ENCODE data around the gene ATP6V0B. TPM values are rescaled to one million over a fixed set of nuclear protein-coding genes. Genes with fewer than 3 reads are reported as not detected.

Gene ATP6V0B
- polyA plus RNA-seq, 2 of the 4 experiments (the other 2 are of a cell fraction): 97.0 to 101 TPM

GRCh38 chr1:43968348-43968948 is 6.3 kb upstream of the ATP6V0B start:
- POLR2A ChIA-PET: no interaction called here
- WGBS (ENCODE audit: missing lambda C conversion rate): 84% methylated on average over 6 of the region's 6 CpGs
- DNase-seq (ENCODE audit: low read depth in 1 of 2, low spot score in 1 of 2): no peak
- CTCF ChIA-PET: interaction anchor here (1.0 to 2.1 kb wide), 4 partner anchors 9 to 205 kb away, joined by 3 to 7 read pairs (median 4); no protein-coding TSS in a partner anchor
- Histone ChIP-seq H3K9me3 (no peaks in the 10 kb centered on the region), H3K4me3 (no peak overlapping the region), H3K4me1 (peaks cover 8% of the 10 kb centered on the region; the same call in 1 of the 3 replicates), H3K4me2 (no peak overlapping the region), H3K27ac (no peak overlapping the region)
- ATAC-seq: no peak
- no peak for FAIRE-seq
- TF ChIP-seq EHMT2 (IDR thresholded peaks at IDR 0.05; ENCODE audit: low read depth) (peak; percentile 74; the same call in 1 of the 2 replicates), RARB (CRISPR knock-in tag; IDR thresholded peaks at IDR 0.05) (no peak), REST (IDR thresholded peaks at IDR 0.05) (peak; percentile 90), MYC (IDR thresholded peaks at IDR 0.05; ENCODE audit: borderline replicate concordance, low read length) (no peak)

DNA sequence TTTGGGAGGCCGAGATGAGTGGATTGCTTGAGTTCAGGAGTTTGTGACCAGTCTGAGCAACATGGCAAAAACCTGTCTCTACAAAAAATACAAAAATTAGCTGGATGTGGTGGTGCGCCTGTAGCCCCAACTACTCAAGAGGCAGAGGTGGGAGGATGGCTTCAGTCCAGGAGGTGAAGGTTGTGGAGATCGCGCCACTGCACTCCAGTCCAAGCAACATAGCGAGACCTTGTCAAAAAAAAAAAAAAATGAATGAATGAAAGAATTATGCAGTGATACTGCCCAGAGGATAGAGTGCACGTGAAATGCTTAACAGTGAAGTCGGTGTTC is 5.4 kb upstream of the ATP6V0B start:
- Histone ChIP-seq H3K4me3 (no peak overlapping the region), H3K4me1 (peaks cover 11% of the 10 kb centered on the region; the same call in 1 of the 3 replicates), H3K4me2 (peak overlapping the region; percentile 43; the same call in 2 of the 3 replicates), H3K9me3 (no peaks in the 10 kb centered on the region), H3K27ac (no peak overlapping the region)
- POLR2A ChIA-PET: no interaction called here
- DNase-seq (ENCODE audit: low read depth in 1 of 2, low spot score in 1 of 2) (no peak), ATAC-seq (no peak), FAIRE-seq (no peak)
- no peak for TF ChIP-seq HOXA7 (CRISPR knock-in tag; IDR thresholded peaks at IDR 0.05)
- TF ChIP-seq SREBF2 (IDR thresholded peaks at IDR 0.05): no peak
- TF ChIP-seq KDM5A (IDR thresholded peaks at IDR 0.05): no peak
- TF ChIP-seq MAFK (IDR thresholded peaks at IDR 0.05; ENCODE audit: partially characterized antibody): no peak
- no peak for TF ChIP-seq ZFP36 (IDR thresholded peaks at IDR 0.05; ENCODE audit: borderline replicate concordance, partially characterized antibody)
- TF ChIP-seq EHF (CRISPR knock-in tag; IDR thresholded peaks at IDR 0.05): no peak
- no peak for TF ChIP-seq PHF8 (IDR thresholded peaks at IDR 0.05; ENCODE audit: borderline replicate concordance, low read depth)
- TF ChIP-seq GATA3 (IDR thresholded peaks at IDR 0.05; ENCODE audit: borderline replicate concordance): no peak
- TF ChIP-seq RAD21 (conservative IDR thresholded peaks at IDR 0.05 in 1 of 2, IDR thresholded peaks at IDR 0.05 in 1 of 2): no peak
- no peak for TF ChIP-seq BHLHE40 (IDR thresholded peaks at IDR 0.05; ENCODE audit: low read depth, low read length)
- TF ChIP-seq CTCF (IDR thresholded peaks at IDR 0.05): no peak
- no peak for TF ChIP-seq FOSL2 (IDR thresholded peaks at IDR 0.05)
- TF ChIP-seq FOSL2 (CRISPR knock-in tag; IDR thresholded peaks at IDR 0.05): no peak
- TF ChIP-seq JUNB (IDR thresholded peaks at IDR 0.05): no peak
- WGBS (ENCODE audit: missing lambda C conversion rate): 62% methylated on average over 7 of the region's 7 CpGs
- CTCF ChIA-PET: interaction anchor here (0.9 to 1.7 kb wide), 4 partner anchors 9 to 206 kb away, joined by 3 to 5 read pairs (median 3); no protein-coding TSS in a partner anchor

Data from A549 (cell line).